GM21367 (cell line): ENCODE data around the gene ADGRA1.
"Not testable (repeated sequence)": the region's sequence is repeated elsewhere in the genome, so short reads cannot be mapped to it uniquely, and the experiment has no call there.

Source experiments
- ATAC-seq: cut with Tn5 transposase; IDR thresholded peaks from one replicate; pipeline ENCODE4 v1.9.1; 2021; ENCODE audit not compliant: unreplicated experiment

The ADGRA1 gene

DNA sequence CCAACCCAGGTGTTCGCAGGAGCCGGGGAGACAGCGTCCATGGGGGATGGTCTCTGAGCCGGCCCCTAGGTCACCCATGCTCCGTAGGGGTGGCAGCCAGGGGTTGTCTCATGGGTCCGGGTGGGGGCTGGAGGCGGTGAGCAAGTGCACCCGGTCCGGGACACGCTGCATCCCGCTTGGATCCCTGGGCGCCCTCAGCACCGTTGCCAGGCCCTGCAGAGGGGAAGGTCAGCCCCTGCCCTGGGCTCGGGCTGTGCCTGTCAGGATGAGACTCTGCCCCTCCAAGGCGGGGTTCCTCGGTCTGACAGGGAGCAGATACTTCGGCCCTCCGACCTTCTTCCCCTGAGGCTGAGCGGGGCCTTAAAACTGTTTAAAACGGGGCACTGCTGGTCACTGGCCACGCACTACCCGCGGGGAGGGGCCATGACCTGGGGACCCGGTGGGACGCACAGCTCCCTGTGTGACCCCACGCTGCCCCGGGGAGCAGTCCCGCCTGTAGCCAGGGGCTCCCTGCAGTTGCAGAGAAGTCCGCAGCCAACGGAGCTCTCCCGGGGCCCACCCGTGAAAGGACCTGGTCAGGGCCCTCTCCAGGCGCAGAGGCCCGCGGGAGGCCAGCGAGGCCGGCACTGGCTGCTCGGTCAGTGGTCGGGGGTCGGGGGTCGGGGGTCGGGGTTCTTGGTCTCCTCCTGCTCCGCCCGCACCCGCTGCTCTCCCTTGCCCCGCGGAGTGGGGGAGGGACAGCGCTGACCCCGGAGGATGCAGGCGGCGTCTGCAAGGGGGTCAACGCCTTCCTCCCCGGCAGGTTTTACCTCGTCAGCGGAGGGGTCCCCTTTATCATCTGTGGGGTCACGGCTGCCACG lies 38.9 kb downstream of the ADGRA1 start:
- ATAC-seq, result no peak

DNA sequence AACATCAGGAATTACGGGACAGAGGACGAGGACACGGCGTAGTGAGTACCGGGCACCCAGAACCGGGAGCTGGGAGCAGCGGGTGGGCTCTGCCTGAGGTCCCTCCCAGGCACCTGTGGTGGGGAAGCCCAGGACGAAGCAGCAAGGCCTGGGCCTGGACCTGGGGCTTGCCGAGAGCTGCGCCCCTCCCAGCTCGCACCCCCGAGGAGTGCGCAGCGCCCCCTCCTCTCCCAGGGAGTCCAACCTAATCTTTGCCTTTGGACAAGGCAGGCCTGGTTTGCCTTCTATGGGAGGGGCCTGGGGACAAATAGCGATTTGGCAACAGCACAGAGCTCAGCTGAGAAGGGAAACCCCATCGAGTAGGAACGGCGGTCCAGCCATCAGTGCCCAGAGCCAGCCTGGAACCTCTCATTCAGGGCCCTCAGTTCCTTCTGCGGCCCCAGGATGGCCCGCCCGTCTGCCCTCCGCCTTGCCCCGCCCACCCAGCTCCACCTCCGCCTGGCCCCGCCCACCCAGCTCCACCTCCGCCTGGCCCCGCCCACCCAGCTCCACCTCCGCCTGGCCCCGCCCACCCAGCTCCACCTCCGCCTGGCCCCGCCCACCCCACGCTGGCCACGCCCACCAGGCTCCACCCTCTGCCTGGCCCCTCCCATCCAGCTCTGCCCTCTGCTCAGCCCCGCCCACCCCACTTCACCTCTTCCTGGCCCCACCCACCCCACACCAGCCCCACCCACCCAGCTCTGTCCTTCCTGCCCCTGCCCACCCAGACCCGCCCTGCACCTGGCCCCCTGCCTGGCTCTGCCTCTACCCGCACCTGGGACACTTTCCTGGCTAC lies 39.8 kb downstream of the ADGRA1 start:
- ATAC-seq, result no peak

DNA sequence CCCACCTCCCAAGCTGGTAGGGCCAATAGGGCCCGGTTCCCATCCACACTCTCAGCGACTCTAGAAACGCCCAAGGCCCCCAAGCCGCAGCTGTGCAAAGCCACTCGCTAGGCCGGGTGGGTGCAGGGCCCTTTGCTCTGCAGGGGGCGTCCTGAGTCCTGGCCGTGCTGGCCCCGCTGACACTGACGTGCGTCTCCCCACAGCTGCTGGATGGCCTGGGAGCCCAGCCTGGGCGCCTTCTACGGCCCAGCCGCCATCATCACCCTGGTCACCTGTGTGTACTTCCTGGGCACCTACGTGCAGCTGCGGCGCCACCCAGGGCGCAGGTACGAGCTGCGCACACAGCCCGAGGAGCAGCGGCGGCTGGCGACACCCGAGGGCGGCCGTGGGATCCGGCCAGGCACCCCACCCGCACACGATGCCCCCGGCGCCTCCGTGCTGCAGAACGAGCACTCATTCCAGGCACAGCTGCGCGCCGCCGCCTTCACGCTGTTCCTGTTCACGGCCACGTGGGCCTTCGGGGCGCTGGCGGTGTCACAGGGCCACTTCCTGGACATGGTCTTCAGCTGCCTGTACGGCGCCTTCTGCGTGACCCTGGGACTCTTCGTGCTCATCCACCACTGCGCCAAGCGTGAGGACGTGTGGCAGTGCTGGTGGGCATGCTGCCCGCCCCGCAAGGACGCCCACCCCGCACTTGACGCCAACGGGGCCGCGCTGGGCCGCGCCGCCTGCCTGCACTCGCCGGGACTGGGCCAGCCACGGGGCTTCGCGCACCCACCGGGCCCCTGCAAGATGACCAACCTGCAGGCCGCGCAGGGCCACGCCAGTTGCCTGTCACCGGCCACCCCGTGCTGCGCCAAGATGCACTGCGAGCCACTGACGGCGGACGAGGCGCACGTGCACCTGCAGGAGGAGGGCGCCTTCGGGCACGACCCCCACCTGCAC lies 40.7 kb downstream of the ADGRA1 start:
- ATAC-seq, result no peak

DNA sequence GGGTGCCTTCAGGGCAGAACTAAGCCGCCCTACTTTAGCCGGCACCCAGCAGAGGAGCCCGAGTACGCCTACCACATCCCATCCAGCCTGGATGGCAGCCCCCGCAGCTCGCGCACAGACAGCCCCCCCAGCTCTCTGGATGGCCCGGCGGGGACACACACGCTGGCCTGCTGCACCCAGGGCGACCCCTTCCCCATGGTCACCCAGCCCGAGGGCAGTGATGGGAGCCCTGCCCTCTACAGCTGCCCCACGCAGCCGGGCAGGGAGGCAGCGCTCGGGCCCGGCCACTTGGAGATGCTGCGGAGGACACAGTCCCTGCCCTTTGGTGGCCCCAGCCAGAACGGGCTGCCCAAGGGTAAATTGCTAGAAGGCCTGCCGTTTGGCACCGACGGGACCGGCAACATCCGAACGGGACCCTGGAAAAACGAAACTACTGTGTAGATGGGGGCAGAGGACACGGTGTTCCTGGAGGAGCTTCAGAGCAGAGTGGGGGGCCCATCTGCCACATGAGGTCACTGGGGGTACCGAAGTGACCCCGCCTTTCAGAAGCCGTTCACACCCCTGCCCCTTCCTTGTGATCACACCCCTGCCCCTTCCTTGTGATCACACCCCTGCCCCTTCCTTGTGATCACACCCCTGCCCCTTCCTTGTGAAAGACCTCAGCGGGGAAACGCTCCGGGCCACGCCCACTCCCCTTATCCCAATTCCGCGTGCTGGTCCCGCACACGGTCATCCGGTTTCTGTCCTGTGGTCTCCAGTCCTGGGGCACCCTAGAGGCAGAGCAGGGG lies 41.5 kb downstream of the ADGRA1 start:
- ATAC-seq, result no peak

DNA sequence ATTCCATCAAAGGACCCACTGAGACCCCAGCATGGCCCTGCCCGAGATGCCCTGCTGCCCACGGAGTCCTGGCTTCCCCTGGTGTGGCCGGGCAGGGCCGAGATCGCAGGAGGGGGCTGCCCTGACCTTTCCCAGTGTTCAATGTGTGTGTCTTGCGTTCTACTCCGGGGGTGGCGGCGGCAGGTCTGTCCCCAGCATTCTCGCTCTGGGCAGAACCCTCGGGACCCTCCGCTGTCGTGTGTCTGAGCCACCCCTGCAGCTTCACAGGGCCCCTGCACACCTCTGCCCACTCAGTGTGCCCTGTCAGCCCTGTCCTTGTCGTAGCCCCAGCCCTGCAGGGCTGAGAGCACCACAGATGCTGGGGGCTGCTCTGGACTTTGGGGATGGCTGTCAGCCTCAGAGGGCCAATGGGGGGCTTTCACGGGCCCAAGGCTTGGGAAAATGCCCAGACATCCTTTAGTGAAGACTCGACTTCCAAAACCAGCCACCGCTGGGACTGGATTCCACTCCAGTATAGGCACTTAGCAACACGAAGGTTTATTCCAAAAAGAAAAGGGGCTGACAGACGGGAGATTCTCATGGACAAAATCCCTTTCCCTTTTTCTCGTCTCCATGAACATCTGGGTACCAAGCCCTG lies 42.3 kb downstream of the ADGRA1 start:
- no peak for ATAC-seq

DNA sequence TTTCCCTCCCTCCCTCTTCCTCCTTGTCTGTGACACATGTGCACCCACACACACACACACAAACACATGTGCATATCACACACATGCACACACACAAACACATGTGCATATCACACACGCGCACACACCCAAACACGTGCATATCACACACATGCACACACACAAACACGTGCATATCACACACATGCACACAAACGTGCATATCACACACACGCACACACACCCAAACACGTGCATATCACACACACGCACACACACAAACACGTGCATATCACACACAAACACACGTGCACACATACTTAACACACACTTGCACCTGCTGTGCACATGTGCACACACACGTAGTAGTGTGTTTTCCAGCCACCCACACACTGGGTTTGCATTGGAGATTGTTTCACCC lies 42.9 kb downstream of the ADGRA1 start:
- no peak for ATAC-seq

DNA sequence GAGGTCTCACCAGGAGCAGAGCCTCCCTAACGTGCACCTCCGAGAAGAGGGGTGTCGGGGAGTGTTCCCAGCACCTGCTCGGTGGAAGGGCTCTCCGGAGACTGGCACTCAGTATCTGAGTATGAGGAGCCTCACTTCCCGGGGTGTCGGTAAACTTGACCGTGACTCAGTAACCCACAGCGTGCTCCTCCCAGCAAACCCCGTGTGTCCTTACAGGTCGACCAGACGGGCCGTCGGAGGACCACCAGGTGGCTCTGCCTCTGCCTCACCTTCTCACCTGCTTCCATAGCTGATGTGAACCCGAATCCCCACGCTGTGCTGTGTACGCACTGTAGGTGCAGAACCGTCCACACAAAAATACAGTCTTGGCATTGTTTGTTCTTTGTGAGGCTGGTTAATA lies 43.3 kb downstream of the ADGRA1 start:
- no peak for ATAC-seq

DNA sequence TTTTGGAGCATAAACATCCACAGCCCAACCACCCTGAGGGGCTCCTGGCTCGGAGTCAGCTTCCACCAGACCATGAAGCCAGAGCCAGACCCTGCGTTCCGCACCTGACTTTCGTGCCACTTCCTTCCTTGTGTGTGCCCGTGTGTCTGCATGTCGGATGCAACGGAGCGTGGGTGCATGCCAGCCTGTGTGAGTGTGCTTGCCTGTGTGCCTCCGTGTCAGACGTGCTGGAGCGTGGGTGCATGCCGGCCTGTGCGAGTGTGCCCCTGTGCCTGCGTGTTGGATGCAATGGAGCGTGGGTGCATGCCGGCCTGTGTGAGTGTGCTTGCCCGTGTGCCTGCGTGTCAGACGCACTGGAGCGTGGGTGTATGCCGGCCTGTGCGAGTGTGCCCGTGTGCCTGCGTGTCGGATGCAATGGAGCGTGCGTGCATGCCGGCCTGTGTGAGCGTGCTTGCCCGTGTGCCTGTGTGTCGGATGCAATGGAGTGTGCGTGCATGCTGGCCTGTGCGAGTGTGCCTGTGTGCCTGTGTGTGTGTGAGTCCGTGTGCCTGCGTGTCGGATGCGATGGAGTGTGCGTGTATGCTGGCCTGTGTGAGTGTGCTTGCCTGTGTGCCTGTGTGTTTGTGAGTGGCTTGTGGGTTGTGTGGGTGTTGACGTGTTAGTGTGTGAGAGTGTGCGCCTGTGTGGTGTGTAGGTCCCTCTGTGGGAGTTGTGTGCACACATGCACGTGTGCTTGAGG lies 44.2 kb downstream of the ADGRA1 start:
- ATAC-seq, result no peak

DNA sequence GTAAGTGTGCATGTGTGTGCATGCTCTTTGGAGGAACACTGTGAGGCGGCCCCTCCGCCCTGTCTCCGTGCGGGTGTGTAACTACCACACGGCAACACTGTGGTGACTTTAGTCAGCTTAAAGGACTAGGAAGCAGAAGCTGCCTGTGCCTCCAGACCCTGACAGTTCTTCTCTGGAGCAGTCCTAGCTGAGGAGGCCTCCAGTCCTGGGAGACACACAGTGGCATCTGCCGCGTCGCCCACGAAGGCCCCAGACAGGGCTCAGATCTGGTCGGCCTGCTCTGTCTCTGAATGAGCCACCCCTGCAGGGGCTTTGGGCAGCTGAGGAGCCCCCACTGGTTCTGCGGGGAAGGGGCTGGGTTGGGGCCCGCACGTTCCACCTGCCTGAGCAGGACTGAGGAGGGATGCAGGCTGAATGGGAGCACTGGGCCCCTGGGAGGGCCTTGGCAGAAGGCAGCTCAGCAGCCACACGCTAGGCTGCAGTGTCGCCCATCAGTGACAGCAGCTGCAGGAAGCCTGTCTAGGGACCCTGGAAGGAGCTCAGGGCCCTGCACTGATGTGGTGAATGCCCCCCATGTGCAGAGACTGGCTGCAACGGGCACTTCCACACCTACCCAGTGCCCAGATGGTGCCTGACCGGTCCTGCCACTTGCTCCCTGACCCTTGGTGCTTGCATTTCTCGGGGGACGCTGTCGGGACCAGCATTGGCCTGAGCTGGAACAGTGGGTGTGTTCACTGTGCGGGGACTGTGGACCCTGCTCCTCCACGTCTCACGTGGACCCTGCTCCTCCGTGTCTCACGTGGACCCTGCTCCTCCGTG lies 45.0 kb downstream of the ADGRA1 start:
- no peak for ATAC-seq

DNA sequence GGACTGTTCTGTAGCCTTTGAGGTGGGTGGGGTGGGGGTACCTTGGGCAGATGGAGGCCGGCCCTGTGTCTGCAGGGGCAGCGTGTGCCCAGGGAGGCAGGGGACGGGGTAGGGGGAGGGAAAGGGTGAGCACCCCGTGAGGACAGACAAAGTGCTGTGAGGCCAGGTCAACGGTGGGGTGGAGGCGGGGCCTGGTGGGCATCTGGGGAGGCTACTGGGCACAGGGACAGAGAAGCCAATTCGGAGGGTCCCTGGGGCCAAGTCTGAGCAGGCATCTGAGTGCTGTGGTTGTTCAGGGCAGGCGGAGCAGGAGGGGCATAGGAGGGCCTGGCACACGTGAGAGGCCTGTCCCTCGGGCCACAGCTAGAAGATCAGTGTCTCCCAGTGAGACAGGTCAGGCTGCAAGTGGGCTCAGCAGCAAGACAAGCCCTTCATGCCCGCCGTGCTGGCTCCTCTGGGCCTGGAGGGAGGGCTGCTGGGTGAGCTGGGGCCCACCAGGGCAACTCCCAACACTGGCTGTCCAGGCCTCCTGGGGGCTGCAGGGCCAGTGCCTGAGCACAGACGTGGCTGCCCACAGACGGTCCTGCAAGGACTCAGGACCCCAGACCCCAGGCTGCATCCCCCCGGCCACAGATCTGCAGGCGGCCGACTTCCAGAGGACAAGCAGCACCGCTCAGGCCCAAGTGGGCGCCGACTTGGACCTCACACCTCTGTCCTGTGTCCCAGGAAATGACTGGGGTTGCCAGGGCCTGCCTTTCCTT lies 45.9 kb downstream of the ADGRA1 start:
- ATAC-seq, result no peak

DNA sequence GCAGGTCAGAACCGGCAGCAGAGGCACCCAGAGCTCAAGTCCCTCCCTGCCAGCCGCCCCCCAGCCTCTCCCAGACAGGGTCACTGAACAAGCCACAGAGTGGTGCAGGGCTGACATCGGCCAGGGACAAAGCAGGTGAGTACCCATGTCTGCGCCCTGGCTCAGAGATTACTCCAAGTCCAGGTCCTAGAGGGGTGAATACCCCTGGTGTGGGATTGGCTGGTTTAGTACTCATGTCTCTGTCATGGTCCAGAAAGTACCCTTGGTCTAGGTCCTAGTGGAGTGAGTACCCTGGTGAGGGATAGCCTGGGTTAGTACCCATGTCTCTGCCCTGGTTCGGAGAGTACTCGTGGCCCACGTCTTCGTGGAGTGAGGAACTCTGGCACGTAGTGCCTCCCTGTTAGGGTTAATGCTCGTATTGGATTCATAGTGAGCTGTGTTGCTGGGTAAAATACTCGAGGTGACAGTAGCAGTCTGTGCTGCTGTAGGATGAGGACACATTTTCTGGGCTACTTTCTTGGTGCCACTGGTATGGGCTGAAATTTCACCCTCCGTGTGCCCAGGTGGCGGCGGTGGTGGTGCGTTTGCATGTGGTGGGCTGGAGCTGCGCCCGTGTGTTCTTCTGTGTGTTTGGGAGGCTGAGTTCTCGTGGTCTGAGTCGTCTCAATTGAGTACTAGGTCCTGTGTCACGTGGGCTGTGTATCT lies 46.8 kb downstream of the ADGRA1 start:
- ATAC-seq, result no peak

DNA sequence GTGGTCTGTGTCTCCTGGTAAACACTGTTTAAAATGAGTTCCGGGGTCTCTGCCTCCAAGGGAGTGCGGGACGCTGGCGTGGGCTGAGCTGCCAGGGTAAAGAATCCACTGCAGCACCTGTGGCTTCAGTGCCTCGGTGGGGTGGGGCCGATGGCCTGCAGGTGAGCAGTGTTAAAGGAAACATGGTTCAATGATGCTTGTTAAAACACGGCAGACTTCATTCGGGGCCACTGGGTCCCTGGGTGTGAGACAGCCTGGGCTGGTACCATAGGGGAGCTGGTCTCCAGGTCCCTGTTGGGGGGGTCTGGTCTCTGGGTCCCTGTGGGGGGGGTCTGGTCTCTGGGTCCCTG lies 47.4 kb downstream of the ADGRA1 start:
- ATAC-seq, result no peak

DNA sequence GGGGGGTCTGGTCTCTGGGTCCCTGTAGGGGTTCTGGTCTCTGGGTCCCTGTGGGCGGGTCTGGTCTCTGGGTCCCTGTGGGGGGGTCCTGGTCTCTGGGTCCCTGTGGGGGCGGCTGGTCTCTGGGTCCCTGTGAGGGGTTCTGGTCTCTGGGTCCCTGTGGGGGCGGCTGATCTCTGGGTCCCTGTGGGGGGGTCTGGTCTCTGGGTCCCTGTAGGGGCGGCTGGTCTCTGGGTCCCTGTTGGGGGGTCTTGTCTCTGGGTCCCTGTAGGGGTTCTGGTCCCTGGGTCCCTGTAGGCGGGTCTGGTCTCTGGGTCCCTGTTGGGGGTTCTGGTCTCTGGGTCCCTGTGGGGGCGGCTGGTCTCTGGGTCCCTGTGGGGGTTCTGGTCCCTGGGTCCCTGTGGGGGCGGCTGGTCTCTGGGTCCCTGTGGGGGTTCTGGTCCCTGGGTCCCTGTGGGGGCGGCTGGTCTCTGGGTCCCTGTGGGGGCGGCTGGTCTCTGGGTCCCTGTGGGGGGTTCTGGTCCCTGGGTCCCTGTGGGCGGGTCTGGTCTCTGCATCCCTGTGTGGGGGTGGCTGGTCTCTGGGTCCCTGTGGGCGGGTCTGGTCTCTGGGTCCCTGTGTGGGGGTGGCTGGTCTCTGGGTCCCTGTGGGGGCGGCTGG lies 49.9 kb downstream of the ADGRA1 start:
- ATAC-seq, result not testable (repeated sequence)

DNA sequence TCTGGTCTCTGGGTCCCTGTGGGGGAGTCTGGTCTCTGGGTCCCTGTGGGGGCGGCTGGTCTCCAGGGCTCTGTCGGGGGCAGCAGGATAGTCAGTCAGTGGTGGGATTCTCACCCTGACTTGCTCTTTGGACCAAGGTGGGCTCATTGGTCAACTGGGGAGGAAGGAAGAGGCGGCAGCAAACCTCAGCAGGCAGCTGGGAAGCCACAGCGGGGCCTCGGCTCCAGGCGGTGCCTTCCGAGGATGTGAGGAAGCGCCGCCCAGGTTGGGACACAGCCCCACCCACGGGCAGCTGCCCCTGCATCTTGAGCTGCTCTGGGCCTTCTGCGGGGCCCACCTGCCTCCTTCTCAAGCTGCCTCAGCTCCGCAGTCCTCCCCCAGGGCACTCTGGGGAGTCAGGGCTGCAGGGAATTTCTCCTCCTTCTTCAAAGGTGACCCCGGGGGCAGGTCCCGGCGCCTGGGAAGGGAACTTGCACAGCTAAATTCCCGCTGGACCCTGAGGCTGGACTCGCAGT lies 51.9 kb downstream of the ADGRA1 start:
- ATAC-seq, result no peak

DNA sequence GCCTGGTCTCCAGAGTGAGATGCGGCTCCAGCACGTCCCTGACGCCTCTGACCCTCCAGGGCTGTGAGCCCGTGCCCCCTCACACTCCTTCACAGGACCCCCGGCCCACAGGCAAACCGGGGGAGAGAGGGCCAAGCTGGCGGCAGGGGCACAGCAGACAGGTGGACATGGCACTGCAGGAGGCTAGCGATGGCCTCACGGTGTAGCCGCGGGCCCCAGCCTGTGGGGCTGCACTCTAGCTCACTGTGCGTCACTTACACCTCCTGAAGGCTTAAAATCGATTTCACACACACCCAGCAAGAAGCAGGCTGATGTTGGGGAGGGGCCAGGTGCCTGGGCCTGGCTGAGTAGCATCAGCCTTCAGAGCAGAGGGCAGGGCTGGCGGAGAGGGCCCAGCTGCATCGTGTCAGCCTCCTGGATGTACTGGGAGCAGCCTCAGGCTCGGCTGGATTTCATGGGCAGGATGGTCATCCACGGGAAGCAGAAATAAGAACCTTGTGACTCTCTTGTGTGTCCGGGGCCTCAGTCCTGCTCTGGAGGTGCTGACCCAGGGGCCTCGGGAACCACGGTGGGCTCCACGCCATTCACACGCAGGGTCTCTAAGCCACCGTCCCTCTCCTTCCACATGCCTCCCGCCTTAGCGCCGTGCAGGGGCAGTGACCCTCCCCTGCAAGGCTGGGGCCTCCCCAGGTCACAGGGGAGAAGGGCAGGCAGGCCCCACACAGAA lies 52.9 kb downstream of the ADGRA1 start:
- ATAC-seq, result no peak
